ENCODE data around the gene JPH4. TPM values are rescaled to one million over a fixed set of nuclear protein-coding genes. Genes with fewer than 3 reads are reported as not detected.

JPH4 gene
- total RNA-seq, 1 experiment from 2014 or later: 0.15 TPM

DNA sequence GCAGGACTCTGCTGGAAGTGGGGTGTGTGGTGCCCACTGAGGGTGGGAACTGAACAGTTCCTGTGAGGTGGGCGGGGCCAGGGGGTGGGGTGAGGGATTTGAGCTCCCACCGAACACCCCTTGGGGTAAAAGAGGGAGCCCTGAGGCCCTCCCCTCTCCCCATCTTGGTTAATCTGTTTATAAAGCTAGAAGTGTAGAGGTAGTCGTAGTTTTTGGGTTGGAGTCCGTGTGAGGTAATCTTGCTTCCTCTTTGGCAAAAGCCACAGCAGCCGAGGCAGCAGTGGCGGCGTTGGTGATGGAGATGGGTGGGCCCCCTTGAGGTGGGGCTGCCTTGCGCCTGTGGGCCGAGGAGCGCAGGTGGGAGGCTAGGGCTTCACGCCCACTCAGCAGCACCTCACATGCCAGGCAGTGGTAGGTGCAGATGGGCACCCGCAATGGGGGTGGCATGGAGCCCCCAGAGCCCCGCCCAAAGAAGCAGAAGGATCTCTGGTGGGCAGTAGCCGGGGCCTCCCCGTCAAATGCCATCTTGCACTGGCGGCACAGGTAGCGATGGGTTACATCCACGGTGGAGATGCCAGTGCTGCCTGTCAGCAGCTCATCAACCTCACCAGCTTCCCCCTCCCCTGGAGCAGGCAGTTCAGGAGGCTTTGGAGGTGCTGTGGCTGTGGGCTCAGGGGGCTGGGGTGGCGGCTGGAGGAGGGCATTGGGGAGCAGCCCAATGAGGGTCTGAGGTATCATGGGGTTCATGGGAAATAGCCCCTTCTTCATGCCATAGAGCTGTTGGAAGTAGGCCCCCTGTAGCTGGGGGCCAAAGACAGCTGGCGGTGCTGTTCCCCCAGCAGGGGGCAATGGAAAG, 56.6 kb downstream of the JPH4 start:
- H3K4me1 ChIP-seq (ENCODE audit: control insufficient read depth in 1 of 2, insufficient read depth in 2 of 2, low read length in 2 of 2): no peaks in the 10 kb centered on the region
- no peak overlapping the region for H3K27ac ChIP-seq (ENCODE audit: low read depth, low read length)
- no peak overlapping the region for H2AFZ ChIP-seq (ENCODE audit: low read depth, low read length, poor library complexity, severe bottlenecking)
- intact Hi-C loops (cut with micrococcal nuclease): no loop called here
- DNase-seq (ENCODE audit: low read depth, low spot score) (no peak), ATAC-seq (no peak)
- H4K20me1 ChIP-seq (ENCODE audit: insufficient read depth): no peaks in the 10 kb centered on the region
- no peaks in the 10 kb centered on the region; a peak in 1 of 4 replicates for H3K36me3 ChIP-seq (ENCODE audit: control insufficient read depth in 1 of 2, insufficient read depth in 2 of 2, low read length in 2 of 2)
- no peak overlapping the region for H3K4me2 ChIP-seq (ENCODE audit: low read length)
- H3K9me2 ChIP-seq (ENCODE audit: insufficient read depth): no peaks in the 10 kb centered on the region
- ChIA-PET RAD21 (ENCODE audit: low non-redundant PET in 1 of 2, low total read pairs in 2 of 2, uncharacterized antibody in 2 of 2, unreplicated experiment in 2 of 2) (interaction anchor here in 1 of 2 experiments (0.6 kb wide), 1 partner anchor 467 kb away, joined by 3 read pairs; no protein-coding TSS in a partner anchor), POLR2A (no interaction called here), CTCF (no interaction called here)
- no peaks in the 10 kb centered on the region for H3K9me3 ChIP-seq (ENCODE audit: control insufficient read depth in 1 of 2, insufficient read depth in 1 of 2, low read depth in 1 of 2, low read length in 2 of 2)
- TF ChIP-seq EZH2phosphoT487 (IDR thresholded peaks at IDR 0.05; ENCODE audit: borderline replicate concordance): no peak
- TF ChIP-seq ATF3 (IDR thresholded peaks at IDR 0.05): no peak
- TF ChIP-seq EZH2 (IDR thresholded peaks at IDR 0.05): no peak
- TF ChIP-seq JUND (IDR thresholded peaks at IDR 0.05): no peak
- TF ChIP-seq MAX (IDR thresholded peaks at IDR 0.05): no peak
- TF ChIP-seq, protein P1, sequence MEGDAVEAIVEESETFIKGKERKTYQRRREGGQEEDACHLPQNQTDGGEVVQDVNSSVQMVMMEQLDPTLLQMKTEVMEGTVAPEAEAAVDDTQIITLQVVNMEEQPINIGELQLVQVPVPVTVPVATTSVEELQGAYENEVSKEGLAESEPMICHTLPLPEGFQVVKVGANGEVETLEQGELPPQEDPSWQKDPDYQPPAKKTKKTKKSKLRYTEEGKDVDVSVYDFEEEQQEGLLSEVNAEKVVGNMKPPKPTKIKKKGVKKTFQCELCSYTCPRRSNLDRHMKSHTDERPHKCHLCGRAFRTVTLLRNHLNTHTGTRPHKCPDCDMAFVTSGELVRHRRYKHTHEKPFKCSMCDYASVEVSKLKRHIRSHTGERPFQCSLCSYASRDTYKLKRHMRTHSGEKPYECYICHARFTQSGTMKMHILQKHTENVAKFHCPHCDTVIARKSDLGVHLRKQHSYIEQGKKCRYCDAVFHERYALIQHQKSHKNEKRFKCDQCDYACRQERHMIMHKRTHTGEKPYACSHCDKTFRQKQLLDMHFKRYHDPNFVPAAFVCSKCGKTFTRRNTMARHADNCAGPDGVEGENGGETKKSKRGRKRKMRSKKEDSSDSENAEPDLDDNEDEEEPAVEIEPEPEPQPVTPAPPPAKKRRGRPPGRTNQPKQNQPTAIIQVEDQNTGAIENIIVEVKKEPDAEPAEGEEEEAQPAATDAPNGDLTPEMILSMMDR (IDR thresholded peaks at IDR 0.05 in 2 of 3, conservative IDR thresholded peaks at IDR 0.05 in 1 of 3; ENCODE audit: borderline replicate concordance in 1 of 3, insufficient read depth in 1 of 3, low read depth in 2 of 3, low read length in 2 of 3): no peak
- TF ChIP-seq ZFX (IDR thresholded peaks at IDR 0.05): no peak
- no peak for TF ChIP-seq CEBPB (IDR thresholded peaks at IDR 0.05; ENCODE audit: low read depth)
- no peak for TF ChIP-seq FOSL1 (IDR thresholded peaks at IDR 0.05; ENCODE audit: low read depth)
- TF ChIP-seq EGR1 (IDR thresholded peaks at IDR 0.05; ENCODE audit: low read depth): no peak
- no peak for TF ChIP-seq CBX3 (IDR thresholded peaks at IDR 0.05; ENCODE audit: low read depth)
- no peak for TF ChIP-seq POLR2AphosphoS5 (IDR thresholded peaks at IDR 0.05; ENCODE audit: low read depth, low read length)
- TF ChIP-seq SP1 (IDR thresholded peaks at IDR 0.05; ENCODE audit: low read depth): no peak
- no peak for TF ChIP-seq RAD21 (IDR thresholded peaks at IDR 0.05; ENCODE audit: low read depth)
- no peak for TF ChIP-seq TCF7L2 (IDR thresholded peaks at IDR 0.05; ENCODE audit: borderline replicate concordance, extremely low read depth, insufficient read depth, insufficient read length)
- no peak for TF ChIP-seq ELF1 (IDR thresholded peaks at IDR 0.05; ENCODE audit: borderline replicate concordance, low read depth)
- no peak for TF ChIP-seq YY1 (IDR thresholded peaks at IDR 0.05; ENCODE audit: extremely low read depth, insufficient replicate concordance, low read depth, low read length)
- TF ChIP-seq, protein P2, sequence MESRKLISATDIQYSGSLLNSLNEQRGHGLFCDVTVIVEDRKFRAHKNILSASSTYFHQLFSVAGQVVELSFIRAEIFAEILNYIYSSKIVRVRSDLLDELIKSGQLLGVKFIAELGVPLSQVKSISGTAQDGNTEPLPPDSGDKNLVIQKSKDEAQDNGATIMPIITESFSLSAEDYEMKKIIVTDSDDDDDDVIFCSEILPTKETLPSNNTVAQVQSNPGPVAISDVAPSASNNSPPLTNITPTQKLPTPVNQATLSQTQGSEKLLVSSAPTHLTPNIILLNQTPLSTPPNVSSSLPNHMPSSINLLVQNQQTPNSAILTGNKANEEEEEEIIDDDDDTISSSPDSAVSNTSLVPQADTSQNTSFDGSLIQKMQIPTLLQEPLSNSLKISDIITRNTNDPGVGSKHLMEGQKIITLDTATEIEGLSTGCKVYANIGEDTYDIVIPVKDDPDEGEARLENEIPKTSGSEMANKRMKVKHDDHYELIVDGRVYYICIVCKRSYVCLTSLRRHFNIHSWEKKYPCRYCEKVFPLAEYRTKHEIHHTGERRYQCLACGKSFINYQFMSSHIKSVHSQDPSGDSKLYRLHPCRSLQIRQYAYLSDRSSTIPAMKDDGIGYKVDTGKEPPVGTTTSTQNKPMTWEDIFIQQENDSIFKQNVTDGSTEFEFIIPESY (IDR thresholded peaks at IDR 0.05; ENCODE audit: extremely low read depth, insufficient replicate concordance, low read length): no peak
- TF ChIP-seq POLR2A (IDR thresholded peaks at IDR 0.05; ENCODE audit: borderline replicate concordance, extremely low read depth, insufficient read depth, insufficient read length): no peak
- H3K79me2 ChIP-seq (ENCODE audit: insufficient read depth, low read length): no peaks in the 10 kb centered on the region
- no peak overlapping the region for H3K9ac ChIP-seq (ENCODE audit: low read length)
- no TSS peak for BruUV-seq (replicated peaks)
- H3K4me3 ChIP-seq (replicated peaks in 1 of 2; ENCODE audit: low read depth in 1 of 2, low read length in 2 of 2): no peak overlapping the region
- H3K27me3 ChIP-seq (ENCODE audit: insufficient read depth, low read length): no peaks in the 10 kb centered on the region
